Motor neuron (in vitro differentiated cells): ENCODE data around the gene FSTL4. TPM values are rescaled to one million over a fixed set of nuclear protein-coding genes. Genes with fewer than 3 reads are reported as not detected.
A peak's percentile ranks its signal among the peaks of the same experiment; 100 is the strongest.

Experiments
- ATAC-seq, 8 experiments: fragments of 200-7000 bp; cut with Tn5 transposase; replicated peaks in 6 of 8; 2 replicates each; pipeline ENCODE4 v1.8.0; 2021; ENCODE audit warnings: mild to moderate bottlenecking in 8 of 8, moderate library complexity in 8 of 8
- H3K27ac ChIP-seq, 2 donors: fragments of 250-450 bp; sonication (Bioruptor Pico); 2 replicates each; pipeline ENCODE4 v1.9.0; 2021; ENCODE audit warnings: antibody characterized with exemption in 2 of 2, mild to moderate bottlenecking in 2 of 2, moderate library complexity in 1 of 2
- H3K4me1 ChIP-seq, 2 donors: fragments of 250-450 bp; sonication (Bioruptor Pico); replicated peaks in 1 of 2; 2 replicates each; pipeline ENCODE4 v1.6.1; 2021; ENCODE audit warnings: antibody characterized with exemption in 2 of 2, mild to moderate bottlenecking in 2 of 2, moderate library complexity in 1 of 2
- H3K4me3 ChIP-seq, 5 donors: fragments of 250-450 bp; sonication (Bioruptor Pico); 2 replicates each; pipeline ENCODE4 v1.9.0; 2021; ENCODE audit warnings: antibody characterized with exemption in 5 of 5, mild to moderate bottlenecking in 5 of 5, moderate library complexity in 4 of 5
- WGBS, 10 experiments: fragments of 450-650 bp; shearing (Covaris generic); methylation state at CpG; one replicate each; pipeline ENCODE4 v1.0.0; 2022; 5-methylcytosine and 5-hydroxymethylcytosine counted together
- in situ Hi-C, 9 experiments: fragments of 400-800 bp; cut with MboI; loops; one replicate each; pipeline ENCODE4 v1.15.0; 2021; ENCODE audit warnings: low sequenced_read_pairs in 9 of 9, low pct_unique_long_range_greater_than_20kb in 2 of 9; ENCODE audit not compliant: unreplicated experiment in 9 of 9
- total RNA-seq, 8 experiments: library from RNA; unstranded; fragments of 300-600 nt; gene quantifications; 2 replicates each; pipeline versions ENCODE4 v1.2.3 to v1.2.4, GENCODE V29; 2022

The FSTL4 gene
- total RNA-seq, 8 experiments from 2014 or later: 0.13 to 5.5 (median 1.9) TPM

DNA sequence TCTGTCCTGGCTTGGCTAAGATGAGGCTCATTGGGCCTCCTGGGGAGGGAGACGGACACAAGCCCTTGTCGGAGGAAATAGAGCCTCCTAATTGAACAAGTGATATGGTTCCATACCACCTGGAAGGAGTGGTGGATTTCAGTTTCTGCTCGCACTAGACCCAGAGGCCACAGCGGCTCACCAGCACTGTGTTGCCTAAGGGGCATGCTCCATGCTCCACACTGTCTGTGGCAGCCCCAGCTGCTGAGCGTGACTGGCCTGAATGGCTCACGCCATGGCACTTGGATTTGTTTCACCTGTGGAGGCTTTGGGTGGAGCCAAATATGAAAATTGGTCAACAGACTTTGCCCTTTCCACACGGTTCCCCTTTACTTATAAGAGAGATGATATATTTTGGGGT, 379.4 kb downstream of the FSTL4 start:
- ATAC-seq: no peak
- in situ Hi-C loops: no loop called here
- peaks cover 3 to 9% of the 10 kb centered on the region in 2 donors for H3K4me1 ChIP-seq
- WGBS, 10 experiments: 72 to 100% (median 90%) methylated on average over 2 to 5 of the region's 7 CpGs; no CpG with 5 or more reads in 3 of the 10 experiments
- H3K27ac ChIP-seq: no peak overlapping the region
- no peak overlapping the region for H3K4me3 ChIP-seq

DNA sequence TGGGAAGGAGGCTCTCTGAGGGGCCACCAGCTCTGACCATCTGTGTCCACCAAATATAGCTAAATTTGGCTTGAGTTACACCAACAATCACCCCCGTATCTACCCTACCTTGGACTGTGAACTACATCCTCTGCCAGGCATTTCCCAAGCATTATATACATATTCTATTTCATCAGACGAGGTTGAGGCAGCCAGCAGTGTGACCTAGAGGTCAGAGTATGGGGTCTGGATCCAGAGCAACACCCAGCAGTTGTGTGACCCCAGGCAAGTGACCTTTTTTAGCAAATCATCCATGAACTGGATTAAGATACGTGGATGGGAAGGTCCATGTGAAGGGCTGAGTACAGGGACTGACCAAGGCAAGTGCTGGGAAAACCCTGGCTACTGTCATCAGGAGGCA, 379.9 kb downstream of the FSTL4 start:
- 0 to 90% (median 60%) methylated on average over 1 to 3 of the region's 3 CpGs; no CpG with 5 or more reads in 3 of the 10 experiments for WGBS, 10 experiments
- Histone ChIP-seq H3K4me1 (peaks cover 0 to 4% of the 10 kb centered on the region in 2 donors), H3K4me3 (no peak overlapping the region), H3K27ac (no peak overlapping the region)
- in situ Hi-C loops: no loop called here
- peak in 2 of 8 experiments; percentile 25 to 67 for ATAC-seq

DNA sequence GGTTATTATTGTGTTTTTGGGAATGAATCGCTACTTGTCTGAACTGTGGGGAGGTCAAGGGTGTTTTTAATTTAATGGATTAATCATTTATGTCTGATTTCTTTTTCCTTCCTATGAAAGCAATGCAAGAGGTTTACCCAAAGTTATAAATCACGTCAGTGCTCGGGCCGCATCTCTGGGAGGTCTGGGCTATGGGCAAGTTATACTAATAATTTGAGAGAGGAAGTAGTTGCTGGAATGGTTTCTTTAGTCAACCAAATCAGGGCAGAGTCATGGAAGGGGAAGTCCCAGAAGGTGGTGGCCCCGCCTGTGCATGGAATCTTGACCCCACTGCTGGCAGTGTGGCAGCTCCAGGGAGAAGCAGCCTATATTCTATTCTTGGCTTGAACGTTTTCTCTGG, 380.3 kb downstream of the FSTL4 start:
- no peak overlapping the region for H3K27ac ChIP-seq
- no peaks in the 10 kb centered on the region for H3K4me1 ChIP-seq
- in situ Hi-C loops: no loop called here
- no peak overlapping the region for H3K4me3 ChIP-seq
- ATAC-seq: peak in 2 of 8 experiments; percentile 53 to 81
- 10 to 100% (median 50%) methylated on average over 1 to 5 of the region's 6 CpGs; no CpG with 5 or more reads in 1 of the 10 experiments for WGBS, 10 experiments

- Histone ChIP-seq H3K27ac (no peak overlapping the region), H3K4me3 (no peak overlapping the region), H3K4me1 (no peaks in the 10 kb centered on the region)
- WGBS, 10 experiments: 50 to 100% (median 70%) methylated on average over 1 to 6 of the region's 9 CpGs; no CpG with 5 or more reads in 5 of the 10 experiments
- in situ Hi-C loops: no loop called here
- no peak for ATAC-seq
Measured at GRCh38 chr5:133230823-133231578, 381.3 kb downstream of the FSTL4 start.

- in situ Hi-C loops: no loop called here
- Histone ChIP-seq H3K4me1 (no peaks in the 10 kb centered on the region), H3K27ac (no peak overlapping the region), H3K4me3 (no peak overlapping the region)
- 74 to 100% (median 80%) methylated on average over 1 to 5 of the region's 8 CpGs; no CpG with 5 or more reads in 3 of the 10 experiments for WGBS, 10 experiments
- no peak for ATAC-seq
Measured at GRCh38 chr5:133229931-133230664, 382.2 kb downstream of the FSTL4 start.

DNA sequence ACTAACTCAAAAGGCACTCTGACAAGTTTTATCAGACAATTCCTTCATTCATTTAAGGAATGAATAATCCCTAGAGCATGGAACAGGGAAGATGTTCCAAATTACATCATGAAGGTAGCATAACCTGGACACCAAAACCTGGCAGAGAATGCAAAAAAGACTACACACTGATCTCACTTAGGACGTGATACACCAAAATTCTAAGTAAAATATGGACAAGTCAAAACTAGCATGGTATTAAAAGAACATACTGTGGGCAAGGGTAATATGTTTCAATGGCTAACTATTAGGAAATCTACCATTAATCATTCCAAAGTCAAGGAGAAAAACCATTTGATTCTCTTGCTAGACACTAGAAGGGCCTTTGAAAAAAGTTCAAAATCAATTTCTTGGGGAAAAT, 384.0 kb downstream of the FSTL4 start:
- WGBS, 10 experiments: 0 to 100% (median 63%) methylated on average over 1 of the region's 1 CpG; no CpG with 5 or more reads in 2 of the 10 experiments
- no peak overlapping the region for H3K27ac ChIP-seq
- in situ Hi-C loops: no loop called here
- no peaks in the 10 kb centered on the region for H3K4me1 ChIP-seq
- no peak for ATAC-seq
- H3K4me3 ChIP-seq: no peak overlapping the region

DNA sequence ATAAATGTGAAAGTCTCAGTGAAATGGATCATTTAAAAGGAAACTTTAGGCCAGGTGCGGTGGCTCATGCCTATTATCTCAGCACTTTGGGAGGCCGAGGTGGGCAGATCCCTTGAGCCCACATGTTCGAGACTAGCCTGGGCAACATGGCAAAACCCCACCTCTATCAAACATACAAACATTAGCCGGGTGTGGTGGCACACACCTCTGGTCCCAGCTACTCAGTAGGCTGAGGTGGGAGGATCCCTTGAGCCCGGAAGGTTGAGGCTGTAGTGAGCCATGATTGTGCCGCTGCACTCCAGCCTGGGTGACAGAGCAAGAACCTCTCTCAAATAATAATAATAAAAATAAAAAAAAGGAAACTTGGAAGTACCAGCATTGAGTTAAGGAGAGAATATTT, 384.4 kb downstream of the FSTL4 start:
- Histone ChIP-seq H3K27ac (no peak overlapping the region), H3K4me3 (no peak overlapping the region), H3K4me1 (no peaks in the 10 kb centered on the region)
- WGBS, 10 experiments: 58 to 100% (median 74%) methylated on average over 1 to 5 of the region's 6 CpGs; no CpG with 5 or more reads in 3 of the 10 experiments
- no peak for ATAC-seq
- in situ Hi-C loops: no loop called here

GRCh38 chr5:133227082-133227481, 385.3 kb downstream of the FSTL4 start:
- H3K4me1 ChIP-seq: no peaks in the 10 kb centered on the region
- 20 to 80% (median 57%) methylated on average over 1 to 3 of the region's 3 CpGs; no CpG with 5 or more reads in 4 of the 10 experiments for WGBS, 10 experiments
- peak in 1 of 8 experiments; percentile 30 for ATAC-seq
- no peak overlapping the region for H3K4me3 ChIP-seq
- in situ Hi-C loops: no loop called here
- no peak overlapping the region for H3K27ac ChIP-seq

- peak in 3 of 8 experiments; percentile 12 to 35 (median 16) for ATAC-seq
- in situ Hi-C loops: no loop called here
- Histone ChIP-seq H3K4me1 (no peaks in the 10 kb centered on the region), H3K27ac (no peak overlapping the region), H3K4me3 (no peak overlapping the region)
- WGBS, 10 experiments: 50% methylated on average over 1 of the region's 1 CpG; no CpG with 5 or more reads in 9 of the 10 experiments
Measured at GRCh38 chr5:133226186-133226585, 386.2 kb downstream of the FSTL4 start.

GRCh38 chr5:133225671-133226152, 386.6 kb downstream of the FSTL4 start:
- H3K27ac ChIP-seq: no peak overlapping the region
- ATAC-seq: peak; percentile 49 to 94 (median 73)
- H3K4me3 ChIP-seq: no peak overlapping the region
- in situ Hi-C loops: no loop called here
- no peaks in the 10 kb centered on the region for H3K4me1 ChIP-seq
- WGBS, 10 experiments: 0 to 93% (median 40%) methylated on average over 1 to 5 of the region's 7 CpGs; no CpG with 5 or more reads in 1 of the 10 experiments

- ATAC-seq: peak in 1 of 8 experiments; percentile 49
- no peak overlapping the region for H3K4me3 ChIP-seq
- no peak overlapping the region for H3K27ac ChIP-seq
- H3K4me1 ChIP-seq: no peaks in the 10 kb centered on the region
- in situ Hi-C loops: no loop called here
- WGBS, 10 experiments: 17 to 81% (median 66%) methylated on average over 1 to 6 of the region's 8 CpGs; no CpG with 5 or more reads in 5 of the 10 experiments
Measured at GRCh38 chr5:133222979-133223378, 389.4 kb downstream of the FSTL4 start.

- Histone ChIP-seq H3K4me1 (no peaks in the 10 kb centered on the region), H3K27ac (no peak overlapping the region), H3K4me3 (no peak overlapping the region)
- in situ Hi-C loops: no loop called here
- ATAC-seq: no peak
- 27 to 100% (median 84%) methylated on average over 1 to 3 of the region's 4 CpGs; no CpG with 5 or more reads in 4 of the 10 experiments for WGBS, 10 experiments
Measured at GRCh38 chr5:133222521-133222920, 389.8 kb downstream of the FSTL4 start.

GRCh38 chr5:133222040-133222439, 390.3 kb downstream of the FSTL4 start:
- Histone ChIP-seq H3K4me3 (no peak overlapping the region), H3K27ac (no peak overlapping the region), H3K4me1 (no peaks in the 10 kb centered on the region)
- ATAC-seq: no peak
- 60 to 100% (median 90%) methylated on average over 1 to 6 of the region's 6 CpGs; no CpG with 5 or more reads in 4 of the 10 experiments for WGBS, 10 experiments
- in situ Hi-C loops: no loop called here
